HG03354 (cell line): Measurements from ENCODE around the gene ANO1.

Experiments used
- ATAC-seq: cut with Tn5 transposase; IDR thresholded peaks from one replicate; pipeline ENCODE4 v1.9.1; 2021; ENCODE audit warnings: mild to moderate bottlenecking; ENCODE audit not compliant: unreplicated experiment, poor library complexity, severe bottlenecking

ANO1 gene

DNA sequence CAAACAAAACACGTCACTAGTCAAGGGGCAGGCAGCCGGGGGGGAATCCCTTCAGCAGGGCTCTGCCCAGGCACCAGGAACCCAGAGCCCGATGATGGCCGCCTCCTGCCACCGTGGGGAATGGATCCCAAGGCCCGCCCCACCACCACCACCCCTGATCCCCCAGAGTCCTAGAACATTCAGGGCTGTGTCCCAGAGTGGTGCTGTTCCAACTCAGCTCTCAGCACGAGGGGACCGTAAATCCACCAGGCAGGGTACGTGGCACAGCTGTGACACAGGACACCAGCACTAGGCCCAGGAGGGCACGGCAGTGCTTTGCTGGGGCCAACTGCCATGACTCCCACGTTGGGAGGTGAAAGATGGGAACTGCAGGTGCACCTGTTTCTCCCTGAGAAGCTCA, 29.6 kb downstream of the ANO1 start:
- ATAC-seq: no peak

DNA sequence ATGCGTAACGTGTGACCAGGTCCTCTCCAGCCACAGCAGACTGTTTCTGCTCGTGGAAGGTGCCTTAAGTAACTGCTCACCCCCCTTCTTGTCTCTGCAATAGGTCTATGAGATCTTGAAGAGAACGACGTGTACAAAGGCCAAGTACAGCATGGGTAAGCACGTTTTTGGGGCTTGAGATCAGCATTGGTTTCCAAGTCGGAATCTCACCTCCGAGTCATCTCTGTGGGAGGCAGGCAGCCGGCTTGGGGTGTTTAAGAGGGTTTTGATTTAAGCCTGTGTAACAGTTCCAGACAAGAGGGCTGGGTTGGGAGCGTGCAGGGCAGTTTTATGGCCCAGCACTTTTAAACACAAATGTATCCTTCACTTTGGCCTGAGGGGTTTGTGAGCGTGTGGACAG, 30.1 kb downstream of the ANO1 start:
- no peak for ATAC-seq

DNA sequence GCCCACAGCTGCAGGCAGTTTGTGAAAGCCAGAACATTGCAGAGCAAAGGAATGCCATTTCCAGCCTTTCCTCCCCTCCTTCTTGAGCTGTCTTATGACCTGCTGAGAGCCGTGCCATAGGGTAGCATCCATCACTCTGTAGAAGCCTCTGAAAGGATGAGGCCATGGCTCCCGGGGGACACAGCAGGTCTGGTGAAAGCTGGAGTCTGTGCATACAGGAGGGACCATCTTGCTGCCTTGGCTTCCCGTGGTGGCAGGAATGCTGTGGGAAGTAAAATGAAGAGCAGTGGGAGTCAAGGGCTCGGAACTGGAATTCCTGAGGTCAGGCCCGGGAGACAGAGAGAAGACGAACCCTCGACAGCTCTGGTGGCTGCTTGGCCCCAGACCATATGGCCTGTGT, 30.9 kb downstream of the ANO1 start:
- no peak for ATAC-seq

DNA sequence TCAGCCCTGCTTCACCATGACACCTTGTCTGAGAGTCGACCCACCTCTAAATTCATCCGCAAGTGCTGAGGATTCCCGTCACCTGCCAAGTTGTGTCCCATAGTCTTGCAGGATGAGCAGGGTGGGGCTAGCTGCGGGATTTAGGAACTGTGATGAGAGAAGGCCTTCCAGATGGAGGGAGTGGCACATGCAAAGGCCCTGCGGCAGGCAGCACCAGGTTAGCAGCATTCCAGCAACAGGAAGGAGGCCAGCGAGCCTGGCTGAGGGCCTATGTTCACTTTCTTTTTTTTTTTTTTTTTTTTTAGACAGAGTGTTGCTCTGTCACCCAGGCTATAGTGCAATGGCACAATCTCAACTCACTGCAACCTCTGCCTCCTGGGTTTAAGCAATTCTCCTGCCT, 31.8 kb downstream of the ANO1 start:
- no peak for ATAC-seq

DNA sequence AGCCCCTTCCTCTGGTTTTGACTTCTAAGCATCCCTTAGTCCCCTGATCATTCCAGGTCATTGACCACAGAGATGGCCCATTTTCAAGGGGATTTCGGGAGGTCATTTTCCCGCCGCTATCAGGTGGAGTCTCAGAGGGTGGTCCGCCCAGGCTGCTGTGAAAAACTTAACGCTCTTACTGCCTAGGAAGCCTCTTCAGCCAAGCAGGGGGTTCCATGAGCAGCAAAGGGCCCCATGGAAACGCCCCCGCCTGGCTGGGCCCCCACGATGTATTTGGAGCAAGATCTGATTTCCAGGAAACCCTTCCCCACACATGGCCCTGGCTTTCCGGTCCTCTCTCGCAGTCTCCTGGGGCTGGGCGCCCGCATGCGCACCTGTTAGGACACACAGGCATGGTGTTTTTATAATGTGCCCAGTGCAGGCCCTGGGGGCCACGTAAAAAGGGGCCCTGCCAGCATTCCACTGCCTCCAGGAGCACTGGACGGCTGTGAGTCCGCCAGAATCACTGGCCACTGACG, 32.5 kb downstream of the ANO1 start:
- ATAC-seq: no peak

DNA sequence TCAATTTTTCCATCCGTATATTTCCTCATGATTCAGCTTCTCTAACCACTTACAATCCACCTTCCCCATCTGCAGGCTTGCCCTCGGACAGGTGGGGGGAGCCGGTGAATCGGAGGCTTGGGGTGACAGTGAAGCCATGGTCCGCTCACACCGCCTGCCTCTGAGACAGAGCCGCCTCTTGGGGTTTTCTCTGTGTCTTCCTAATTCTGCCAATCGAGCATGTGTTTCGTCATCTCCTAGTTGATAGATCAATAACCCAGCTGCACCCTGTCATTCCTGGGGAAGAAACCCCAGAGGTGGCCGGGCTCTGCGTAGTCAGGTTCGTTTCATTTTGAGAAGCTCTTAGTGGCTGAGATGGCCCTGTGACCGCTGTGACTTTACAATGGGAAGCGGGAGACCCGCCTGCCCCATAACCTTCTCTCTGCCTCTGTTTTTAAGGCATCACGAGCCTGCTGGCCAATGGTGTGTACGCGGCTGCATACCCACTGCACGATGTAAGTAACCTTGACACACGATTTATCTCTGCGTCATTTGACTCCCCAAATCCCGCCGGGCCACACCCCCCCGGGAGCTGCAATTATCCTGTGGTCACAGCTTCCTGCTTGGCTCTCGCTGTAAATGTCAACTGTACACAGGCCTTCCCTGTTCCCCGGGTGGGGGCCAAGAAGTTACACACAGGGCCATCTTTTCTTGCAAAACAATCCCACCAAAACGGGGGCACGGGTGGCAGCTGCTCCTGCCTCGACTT, 33.3 kb downstream of the ANO1 start:
- ATAC-seq: no peak

DNA sequence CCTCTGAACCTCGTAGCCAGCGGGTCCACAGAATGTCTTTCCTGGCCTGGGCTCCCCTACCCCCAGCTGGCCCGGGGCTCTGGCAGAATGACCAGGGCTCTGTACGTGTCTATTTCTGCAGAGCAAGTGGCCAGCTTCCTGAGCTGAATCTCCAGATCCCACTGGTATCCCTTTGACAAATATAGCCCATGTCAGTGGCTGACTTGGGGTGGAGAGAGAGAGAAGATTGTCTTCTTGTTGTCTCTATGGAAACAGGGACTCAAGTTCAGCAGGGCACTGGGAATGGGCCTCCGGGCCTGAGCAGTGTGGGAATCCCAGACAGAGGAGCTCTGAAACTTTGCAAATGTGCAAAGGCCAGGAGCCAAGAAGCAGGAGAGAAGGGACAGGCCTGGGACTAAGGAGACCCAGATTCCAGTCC, 33.9 kb downstream of the ANO1 start:
- ATAC-seq: no peak

DNA sequence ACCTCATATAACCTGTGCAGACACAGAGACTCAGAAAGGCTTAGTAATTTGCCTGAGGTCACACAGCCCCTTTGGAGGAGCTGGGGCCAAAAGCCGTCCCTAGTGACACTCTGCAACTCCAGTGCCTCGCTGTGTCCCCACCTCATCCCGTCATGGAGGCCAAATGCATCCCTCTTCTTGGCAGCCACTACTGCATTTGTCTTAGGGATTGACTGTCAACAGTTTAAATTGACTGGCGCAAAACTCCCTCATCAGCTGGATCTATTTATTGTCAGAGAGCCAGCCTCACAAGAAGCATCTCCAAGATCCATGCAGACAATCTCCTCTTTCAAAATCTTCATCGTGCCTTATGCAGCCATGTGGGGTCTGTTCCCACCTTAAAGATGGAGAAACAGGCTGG, 35.7 kb downstream of the ANO1 start:
- ATAC-seq: no peak

DNA sequence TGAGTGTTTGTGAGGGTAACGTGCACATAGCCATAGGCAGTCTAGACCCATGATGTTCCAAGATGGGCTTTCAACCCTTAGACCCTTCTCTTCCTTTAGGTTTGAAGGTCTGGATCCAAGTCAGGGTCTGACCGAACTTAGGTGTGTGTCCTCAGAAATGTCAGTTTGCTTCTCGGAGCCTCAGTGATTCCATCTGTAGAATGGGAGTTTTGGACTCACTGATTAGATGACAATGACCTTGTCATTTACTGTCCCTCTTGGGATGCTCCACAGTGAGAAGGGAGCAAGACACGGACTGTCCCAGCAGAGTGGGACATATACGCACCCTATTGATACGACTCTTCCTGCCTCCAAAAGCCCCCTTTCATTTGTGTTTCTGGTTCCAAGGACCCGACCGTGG, 37.7 kb downstream of the ANO1 start:
- no peak for ATAC-seq

DNA sequence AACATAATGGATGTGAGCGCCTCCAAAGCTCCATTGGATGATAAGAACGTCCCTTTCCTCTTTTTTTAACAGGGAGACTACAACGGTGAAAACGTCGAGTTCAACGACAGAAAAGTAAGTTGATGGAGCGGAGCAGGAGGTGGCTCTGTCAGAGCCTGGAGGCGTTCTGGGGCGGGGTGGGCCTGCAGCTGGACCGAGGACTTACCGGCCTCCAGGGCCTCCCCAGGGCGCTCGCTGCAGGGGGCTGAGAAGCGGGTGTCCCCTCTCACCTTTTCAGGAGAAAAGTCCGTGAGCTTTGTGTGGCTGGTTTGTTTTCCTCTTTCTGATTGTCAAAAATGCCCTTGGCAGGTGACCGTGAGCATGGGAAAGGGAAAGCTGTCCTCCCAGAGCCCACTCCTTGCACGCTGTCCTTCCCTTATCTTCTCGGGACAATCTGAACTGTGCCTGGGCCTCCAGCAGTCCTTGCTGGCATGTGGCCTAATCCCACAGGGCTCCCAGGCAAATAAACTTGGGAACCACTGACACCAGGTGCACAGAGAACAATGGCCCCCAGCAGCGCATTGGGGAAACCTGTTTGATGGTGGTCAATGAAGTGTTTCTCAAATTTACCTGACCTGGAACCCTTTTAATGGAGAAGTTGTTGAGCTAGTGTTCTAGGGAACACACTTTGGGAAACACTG, 38.4 kb downstream of the ANO1 start:
- no peak for ATAC-seq

DNA sequence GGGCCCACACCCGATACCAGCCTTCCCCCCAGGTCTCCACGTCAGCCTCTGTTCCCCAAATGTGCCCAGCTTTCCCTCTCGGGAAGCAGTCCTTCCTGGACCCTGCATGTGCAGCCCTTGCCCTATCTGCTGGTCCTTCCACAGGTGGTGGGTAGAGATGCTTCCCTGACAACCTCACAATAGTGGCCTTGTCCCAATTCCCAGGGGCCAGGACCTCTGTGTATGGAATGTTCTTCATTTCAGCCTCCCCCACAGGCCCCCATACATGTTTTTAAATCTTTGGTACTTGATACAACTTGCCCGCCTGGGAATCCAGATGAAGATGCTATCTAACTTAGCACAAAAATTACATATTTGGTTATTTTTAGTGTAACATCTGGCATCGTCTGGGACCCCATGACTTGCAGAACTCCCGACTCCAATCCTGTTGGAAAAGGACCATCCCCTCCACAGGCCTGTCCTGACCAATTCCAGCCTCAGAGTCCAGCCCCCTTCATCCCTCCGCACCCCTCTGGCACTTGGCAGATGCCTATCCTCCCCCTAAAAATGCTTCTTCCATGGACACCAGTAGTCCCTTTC, 39.5 kb downstream of the ANO1 start:
- ATAC-seq: no peak

DNA sequence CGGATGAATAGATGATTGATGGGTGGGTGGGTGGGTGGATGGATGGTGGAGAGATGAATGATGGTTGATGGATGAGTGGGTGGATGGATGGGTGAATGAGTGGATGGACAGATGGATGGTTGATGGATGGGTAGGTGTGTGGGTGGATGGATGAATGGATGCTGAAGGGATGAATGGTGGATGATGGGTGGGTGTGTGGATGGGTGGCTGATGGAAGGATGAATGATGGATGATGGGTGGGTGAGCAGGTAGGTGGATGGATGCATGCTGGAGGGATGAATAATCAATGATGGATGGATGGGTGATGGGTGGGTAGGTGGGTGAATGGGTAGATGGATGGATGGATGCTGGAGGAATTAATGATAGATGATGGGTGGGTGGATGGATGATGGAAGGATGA, 40.5 kb downstream of the ANO1 start:
- ATAC-seq: no peak

DNA sequence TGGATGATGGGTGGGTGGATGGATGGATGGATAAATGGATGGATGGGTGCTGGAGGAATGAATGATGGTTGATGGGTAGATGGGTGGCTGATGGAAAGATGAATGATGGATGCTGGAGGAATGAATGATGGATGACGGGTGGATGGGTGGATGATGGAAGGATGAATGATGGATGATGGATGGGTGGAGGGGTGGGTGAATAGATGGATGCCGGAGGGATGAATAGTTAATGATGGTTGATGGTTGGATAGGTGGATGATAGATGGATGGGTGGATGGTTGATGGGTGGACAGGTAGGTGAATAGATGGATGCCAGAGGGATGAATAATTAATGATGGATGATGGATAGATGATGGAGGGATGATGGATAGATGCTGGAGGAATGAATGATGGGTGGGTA, 41.4 kb downstream of the ANO1 start:
- no peak for ATAC-seq

DNA sequence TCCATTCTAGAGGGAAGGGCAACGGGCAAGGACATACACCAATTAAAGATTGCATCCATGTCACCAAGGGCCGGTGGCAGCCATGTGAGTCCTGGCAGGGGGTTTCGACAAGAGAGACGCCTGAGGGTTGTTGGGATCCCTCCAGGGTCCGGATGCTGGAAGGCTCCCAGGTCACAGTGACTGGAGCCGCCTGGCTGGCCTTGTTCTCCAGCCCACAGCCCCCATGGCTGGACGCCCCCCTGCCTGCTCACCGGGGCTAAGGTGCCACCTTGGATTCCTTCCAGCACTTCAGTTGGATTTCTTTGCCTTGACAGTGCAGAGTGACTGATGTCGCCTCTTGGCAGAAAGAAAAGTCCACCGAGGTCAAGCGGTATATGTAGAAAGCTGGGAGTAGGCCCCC, 42.6 kb downstream of the ANO1 start:
- no peak for ATAC-seq

DNA sequence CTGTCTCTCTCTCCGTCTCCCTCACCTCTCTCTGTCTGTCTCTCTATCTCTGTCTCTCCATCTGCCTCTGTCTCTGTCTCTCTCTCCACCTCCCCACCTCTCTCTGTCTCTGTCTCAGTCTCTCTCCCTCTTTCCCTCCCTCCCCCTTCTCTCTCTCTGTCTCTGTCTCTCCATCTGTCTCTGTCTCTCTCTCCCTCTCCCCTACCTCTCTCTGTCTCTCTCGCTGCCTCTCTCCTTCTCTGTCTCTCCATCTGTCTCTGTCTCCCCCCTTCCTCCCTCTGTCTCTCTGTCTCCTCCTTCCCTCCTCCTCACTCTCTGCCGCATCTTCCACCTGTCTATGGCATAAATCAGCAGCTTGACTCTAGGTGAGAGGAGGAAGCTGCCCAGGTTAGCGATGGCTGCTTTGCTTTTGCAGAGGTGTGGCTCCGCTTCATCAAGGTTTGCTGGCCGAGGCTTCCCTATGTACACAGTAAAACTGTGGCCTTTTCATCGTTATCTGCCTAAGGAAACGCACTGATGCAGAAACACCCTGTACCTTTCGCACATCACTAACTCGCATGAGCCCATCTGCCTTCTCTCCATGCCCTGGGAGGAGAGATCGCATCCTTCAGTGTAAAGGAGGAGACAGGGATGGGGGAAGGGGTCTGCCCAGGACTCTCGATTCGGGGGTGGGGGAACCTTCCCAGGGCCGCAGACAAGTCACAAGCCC, 44.5 kb downstream of the ANO1 start:
- ATAC-seq: no peak

DNA sequence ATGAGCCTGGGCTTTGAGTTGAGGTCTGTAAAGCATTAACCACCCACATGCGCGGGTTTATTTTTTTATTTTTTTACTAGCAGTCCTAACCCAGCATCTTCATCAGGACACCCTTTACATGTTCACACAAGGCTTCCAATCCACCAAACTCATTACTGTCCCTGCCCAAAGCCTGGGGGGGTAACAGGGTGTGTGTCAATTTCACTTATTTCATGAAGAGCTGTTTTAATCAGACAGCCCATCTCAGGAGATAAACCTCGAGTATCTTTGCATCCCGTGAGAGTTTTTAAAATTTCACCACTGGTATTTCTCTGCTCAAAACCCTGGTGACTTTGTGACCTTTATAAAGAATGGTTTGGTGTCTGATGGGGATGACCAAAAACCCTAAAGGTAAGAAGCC, 45.6 kb downstream of the ANO1 start:
- no peak for ATAC-seq

DNA sequence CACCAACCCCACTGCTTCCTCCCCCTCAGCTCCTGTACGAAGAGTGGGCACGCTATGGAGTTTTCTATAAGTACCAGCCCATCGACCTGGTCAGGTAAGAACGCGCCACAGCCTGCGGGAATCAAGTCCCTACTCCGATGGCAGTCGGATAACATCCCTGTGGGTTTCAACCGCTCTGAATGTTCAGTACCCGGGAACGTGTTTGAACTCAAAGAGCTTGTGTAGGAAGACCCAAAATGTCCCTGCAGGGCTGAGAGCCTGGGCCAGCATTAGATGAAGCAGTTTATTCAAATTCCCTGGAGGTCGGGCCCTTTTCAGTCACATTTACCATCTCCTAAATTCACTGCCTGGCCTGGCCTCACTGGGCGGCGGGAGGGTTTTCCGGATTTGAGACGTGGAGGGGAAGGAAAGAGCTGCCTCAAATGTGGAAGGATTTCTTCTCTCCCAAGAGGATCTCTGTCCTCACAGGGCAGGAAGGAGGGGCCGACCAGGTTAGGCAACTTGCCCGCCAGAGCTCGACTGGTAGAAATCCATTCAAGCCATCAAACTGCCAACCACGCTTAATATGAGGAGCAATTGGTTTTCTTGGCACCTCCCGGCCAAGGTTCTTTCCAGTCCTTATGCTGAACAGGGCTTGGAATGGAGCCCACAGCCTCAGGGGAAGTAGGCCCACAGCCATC, 46.3 kb downstream of the ANO1 start:
- no peak for ATAC-seq

DNA sequence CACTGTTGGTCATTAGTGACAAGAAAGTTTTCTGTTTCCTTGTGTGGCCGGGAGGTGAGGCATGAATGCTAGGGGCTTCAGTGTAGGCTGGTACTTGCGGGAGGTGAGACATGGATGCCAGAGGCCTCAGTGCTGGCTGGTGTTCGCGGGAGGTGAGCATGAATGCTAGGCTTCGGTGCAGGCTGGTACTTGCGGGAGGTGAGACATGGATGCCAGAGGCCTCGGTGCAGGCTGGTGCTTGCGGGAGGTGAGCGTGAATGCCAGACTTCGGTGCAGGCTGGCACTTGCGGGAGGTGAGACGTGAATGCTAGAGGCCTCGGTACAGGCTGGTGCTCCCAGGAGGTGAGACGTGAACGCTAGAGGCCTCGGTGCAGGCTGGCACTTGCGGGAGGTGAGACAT, 48.4 kb downstream of the ANO1 start:
- no peak for ATAC-seq

DNA sequence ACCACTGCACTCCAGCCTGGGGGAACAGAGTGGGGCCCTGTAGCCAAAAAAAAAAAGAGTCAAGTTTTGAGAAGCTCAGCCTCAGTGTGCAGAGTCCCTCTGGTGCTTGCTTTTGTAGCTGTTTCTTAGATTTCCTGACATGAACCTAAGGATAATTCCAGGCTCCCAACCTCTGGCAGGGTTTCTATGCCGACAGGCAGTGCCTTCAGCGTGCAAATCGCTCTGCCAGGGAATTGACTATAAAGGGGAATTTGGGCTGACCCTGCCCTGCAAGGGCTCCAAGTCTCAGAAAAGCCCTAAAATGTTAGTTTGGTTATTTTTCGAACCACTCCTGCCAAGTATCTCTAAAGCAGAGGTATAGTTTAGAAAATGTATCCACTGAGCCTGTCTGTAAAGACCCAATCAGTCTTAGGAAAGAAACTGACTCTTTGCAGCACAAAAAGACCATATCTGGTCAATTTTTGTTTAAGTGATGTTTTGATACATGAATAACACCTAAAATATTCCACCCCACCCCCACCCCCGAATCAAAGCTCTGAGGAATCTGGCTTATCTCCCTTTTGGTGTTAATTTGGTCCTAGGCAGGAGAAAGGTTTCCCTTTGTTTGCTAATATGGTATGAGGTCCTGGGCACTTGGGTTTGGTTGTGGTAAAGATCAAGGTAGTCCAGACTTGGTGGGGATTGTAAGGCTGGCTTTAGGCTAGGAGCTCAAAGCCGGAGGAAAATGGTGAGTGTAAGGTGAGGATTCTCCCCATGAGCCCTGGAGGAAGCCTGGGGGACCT, 49.7 kb downstream of the ANO1 start:
- no peak for ATAC-seq
